Coronary artery (tissue), 2 donors: ENCODE results near the gene ARID1B.

Experiments
- DNase-seq: peaks from one replicate; pipeline ENCODE4 v3.0.0-alpha.2; 2017; ENCODE audit warnings: low spot score
- H3K27ac ChIP-seq, 2 donors: fragments of 200-600 bp; sonication (generic); one replicate each; pipeline ENCODE4 v1.5.1; 2016 to 2019
- H3K4me3 ChIP-seq: fragments of 200-600 bp; sonication (generic); 2 replicates; pipeline ENCODE4 v1.5.1; 2016; ENCODE audit warnings: mild to moderate bottlenecking, moderate library complexity
- CTCF ChIP-seq: fragments of 200-600 bp; sonication (generic); IDR thresholded peaks from one replicate; pipeline ENCODE4 v1.5.1; 2019; ENCODE audit warnings: antibody characterized with exemption

ARID1B gene

GRCh38 chr6:157083343-157083742, 306.2 kb downstream of the ARID1B start:
- Histone ChIP-seq H3K27ac (no peak overlapping the region), H3K4me3 (no peak overlapping the region)
- TF ChIP-seq CTCF = no peak
- DNase-seq = no peak

GRCh38 chr6:157086632-157087031, 309.5 kb downstream of the ARID1B start:
- H3K4me3 ChIP-seq = no peak overlapping the region
- no peak overlapping the region for H3K27ac ChIP-seq
- TF ChIP-seq CTCF = no peak
- DNase-seq = no peak

DNA sequence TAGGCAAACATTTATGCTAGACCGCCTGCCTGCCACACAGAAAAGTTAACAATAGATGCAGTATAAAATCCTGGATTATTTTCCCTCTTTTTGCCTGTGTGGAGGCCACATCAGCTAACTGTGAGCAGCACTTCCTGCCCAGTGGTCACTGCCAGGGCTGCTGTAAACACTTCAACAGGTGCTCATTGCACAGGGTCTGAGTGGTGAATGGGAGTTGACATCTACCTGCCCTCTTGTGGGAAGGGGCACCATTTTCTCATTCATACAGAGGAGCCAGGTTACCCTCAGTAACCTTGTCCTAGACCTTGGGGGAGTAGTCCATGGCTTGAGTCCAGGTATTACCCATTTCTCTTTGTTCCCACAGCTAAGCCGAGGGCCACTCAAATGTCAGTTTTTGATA, 310.8 kb downstream of the ARID1B start:
- Histone ChIP-seq H3K27ac (no peak overlapping the region), H3K4me3 (no peak overlapping the region)
- TF ChIP-seq CTCF = no peak
- DNase-seq = no peak

DNA sequence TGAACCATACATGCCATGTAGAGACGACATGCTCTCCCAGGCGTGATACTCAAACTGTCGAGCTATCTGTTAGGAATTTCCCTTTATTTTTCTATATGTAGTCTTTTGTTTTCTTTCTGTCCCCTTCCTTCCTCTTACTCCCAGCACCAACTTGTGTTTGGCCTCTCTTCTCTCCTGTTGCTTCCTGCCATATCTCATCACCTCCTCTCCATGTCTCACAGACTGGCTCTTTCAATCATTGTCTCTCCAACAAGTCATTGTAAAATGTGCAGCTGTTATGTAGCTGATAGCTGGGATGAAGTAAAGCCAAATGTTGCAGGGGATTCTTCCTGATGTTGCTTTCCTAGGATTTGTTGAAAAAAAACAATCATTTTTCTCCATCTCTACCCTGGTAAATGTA, 311.7 kb downstream of the ARID1B start:
- Histone ChIP-seq H3K27ac (no peak overlapping the region), H3K4me3 (no peak overlapping the region)
- TF ChIP-seq CTCF = no peak
- DNase-seq = no peak

- DNase-seq = no peak
- TF ChIP-seq CTCF = no peak
Observed at GRCh38 chr6:157089258-157089657, 312.1 kb downstream of the ARID1B start.

GRCh38 chr6:157089851-157090250, 312.7 kb downstream of the ARID1B start:
- no peak for TF ChIP-seq CTCF
- no peak overlapping the region for H3K27ac ChIP-seq

More at GRCh38 chr6:157089258-157089657, 312.1 kb downstream of the ARID1B start:
- no peak overlapping the region for H3K4me3 ChIP-seq
- H3K27ac ChIP-seq = no peak overlapping the region

DNA sequence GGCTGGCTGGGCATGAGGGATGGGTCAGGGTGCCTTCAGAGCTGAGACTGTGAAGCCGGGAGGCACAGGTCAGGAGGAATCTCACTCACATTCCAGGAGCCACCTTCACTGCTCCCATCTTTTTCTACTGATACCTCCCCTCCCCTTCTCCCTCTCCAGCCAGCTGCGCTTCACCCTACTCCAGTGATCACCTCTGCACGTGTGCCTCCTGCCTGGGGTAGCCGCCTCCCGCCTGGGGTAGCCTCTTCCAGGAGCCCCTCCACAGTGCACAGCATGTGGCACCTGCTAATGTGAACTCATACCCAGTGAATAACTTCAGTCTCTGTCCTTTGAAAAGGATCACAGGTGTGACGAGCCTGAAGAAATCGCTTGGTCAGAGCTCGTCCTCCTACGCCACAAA, 313.6 kb downstream of the ARID1B start:
- no peak for TF ChIP-seq CTCF
- Histone ChIP-seq H3K27ac (no peak overlapping the region), H3K4me3 (no peak overlapping the region)
- DNase-seq = no peak

More at GRCh38 chr6:157089851-157090250, 312.7 kb downstream of the ARID1B start:
- DNase-seq = no peak
- no peak overlapping the region for H3K4me3 ChIP-seq
